CD4-positive, alpha-beta T cell treated with Interleukin-6 for 4 hours (primary cell): ENCODE results near the gene SLC30A10.
"Not testable (repeated sequence)": the region's sequence is repeated elsewhere in the genome, so short reads cannot be mapped to it uniquely, and the experiment has no call there.

Source experiments
- DNase-seq: peaks from one replicate; pipeline ENCODE4 v3.0.0-alpha.2; 2020; ENCODE audit warnings: mixed read lengths

The SLC30A10 gene

GRCh38 chr1:219888667-219889066 lies 39.7 kb downstream of the SLC30A10 start:
- not testable (repeated sequence) for DNase-seq

DNA sequence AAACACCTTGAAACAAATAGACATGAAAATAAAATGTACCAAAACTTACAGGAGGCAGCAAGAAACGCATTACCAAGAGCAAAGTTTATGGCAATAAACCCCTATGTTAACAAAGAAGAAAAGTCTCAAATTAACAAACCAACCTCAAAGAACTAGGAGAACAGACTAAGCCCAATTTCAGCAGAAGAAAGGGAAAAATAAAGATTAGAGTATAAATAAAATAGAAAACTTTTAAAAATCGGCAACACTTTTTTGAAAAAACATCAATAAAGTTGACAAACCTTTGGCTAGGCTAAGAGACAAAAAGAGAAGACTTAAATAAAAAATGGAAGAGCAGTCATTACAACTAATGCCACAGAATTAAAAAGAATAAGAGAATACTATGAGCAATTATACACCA lies 42.7 kb downstream of the SLC30A10 start:
- DNase-seq = no peak

DNA sequence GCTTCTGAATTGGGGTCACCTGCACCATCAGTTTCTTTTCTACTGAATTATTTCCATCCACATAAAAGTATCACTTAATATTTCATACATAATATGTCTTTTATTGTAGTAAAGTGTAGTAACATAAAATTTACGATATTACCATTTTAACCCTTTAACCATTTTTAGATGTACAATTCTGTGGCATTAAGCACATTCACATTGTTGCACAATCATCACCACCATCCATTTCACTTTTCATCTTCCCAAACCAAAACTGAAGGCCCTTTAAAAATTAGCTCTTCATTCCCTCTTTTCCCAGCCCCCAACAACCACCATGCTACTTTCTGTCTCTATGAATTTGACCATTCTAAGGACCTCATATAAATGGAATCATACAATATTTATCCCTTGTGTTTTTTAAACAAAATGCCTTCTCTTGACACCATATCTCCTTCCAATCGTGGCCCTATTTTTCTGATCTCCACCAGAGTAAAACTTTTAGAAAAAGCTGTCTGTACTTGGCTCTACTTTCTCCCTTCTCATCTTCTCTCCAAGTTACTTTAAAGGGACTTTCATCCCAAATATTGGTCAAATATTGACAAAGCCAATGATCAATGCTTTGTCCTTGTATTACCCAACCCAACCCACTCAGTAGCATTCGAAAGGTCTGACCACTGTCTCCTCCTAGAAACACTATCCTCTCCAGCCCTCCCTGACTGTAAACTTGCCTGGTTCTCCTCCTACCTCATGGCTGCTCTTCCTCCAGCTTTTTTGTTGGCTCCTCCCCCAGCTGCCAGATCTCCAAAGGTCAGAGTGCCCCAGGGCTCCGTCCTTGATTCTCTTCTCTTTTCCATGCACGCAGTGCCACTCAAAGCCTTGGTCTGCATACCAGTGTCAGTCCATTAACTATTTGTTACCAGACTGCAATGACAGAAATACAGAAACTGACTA lies 44.7 kb downstream of the SLC30A10 start:
- no peak for DNase-seq

DNA sequence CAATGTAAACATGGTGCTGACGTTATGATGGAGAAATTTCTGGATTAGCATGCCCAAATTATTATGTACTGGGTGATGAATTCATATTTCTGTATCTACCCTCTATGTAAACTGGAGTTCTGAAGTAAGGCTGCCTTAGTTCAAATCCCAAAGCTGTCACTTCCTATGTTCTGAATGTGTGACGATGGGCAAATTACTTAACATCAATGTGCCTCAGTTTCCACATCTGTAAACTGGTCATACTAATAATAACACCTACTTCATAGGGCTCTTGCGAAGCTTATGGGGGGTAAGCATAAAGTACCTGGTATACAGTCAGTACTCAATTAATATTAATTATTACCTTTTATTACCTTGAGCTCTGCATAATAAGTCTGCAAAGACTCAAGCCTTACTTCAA lies 45.6 kb downstream of the SLC30A10 start:
- no peak for DNase-seq

DNA sequence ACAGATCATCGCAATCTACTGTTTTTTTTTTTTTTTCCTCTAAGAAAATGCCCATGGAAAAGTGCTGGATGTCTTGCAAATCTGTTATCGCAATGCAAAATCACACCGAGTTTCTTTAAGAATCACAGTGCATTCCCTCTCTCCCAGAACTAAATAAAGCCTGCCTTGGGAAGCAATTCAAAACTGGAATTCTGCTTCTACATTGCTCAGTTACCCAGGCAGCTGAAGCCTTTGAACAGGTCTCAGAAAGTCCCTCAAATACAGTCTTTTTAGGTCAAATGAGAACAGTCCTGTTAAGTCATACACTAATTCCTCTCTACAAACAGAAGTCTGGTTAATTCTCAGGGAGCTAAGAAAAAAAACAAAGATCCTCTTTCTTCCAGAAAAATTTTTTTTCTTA lies 46.3 kb downstream of the SLC30A10 start:
- DNase-seq = no peak

GRCh38 chr1:219880765-219881457 lies 47.4 kb downstream of the SLC30A10 start:
- DNase-seq = no peak

GRCh38 chr1:219876798-219877209 lies 51.6 kb downstream of the SLC30A10 start:
- no peak for DNase-seq

GRCh38 chr1:219875860-219876259 lies 52.5 kb downstream of the SLC30A10 start:
- no peak for DNase-seq

- DNase-seq = not testable (repeated sequence)
These were observed 55.8 kb downstream of the SLC30A10 start for GRCh38 chr1:219872538-219872937.

DNA sequence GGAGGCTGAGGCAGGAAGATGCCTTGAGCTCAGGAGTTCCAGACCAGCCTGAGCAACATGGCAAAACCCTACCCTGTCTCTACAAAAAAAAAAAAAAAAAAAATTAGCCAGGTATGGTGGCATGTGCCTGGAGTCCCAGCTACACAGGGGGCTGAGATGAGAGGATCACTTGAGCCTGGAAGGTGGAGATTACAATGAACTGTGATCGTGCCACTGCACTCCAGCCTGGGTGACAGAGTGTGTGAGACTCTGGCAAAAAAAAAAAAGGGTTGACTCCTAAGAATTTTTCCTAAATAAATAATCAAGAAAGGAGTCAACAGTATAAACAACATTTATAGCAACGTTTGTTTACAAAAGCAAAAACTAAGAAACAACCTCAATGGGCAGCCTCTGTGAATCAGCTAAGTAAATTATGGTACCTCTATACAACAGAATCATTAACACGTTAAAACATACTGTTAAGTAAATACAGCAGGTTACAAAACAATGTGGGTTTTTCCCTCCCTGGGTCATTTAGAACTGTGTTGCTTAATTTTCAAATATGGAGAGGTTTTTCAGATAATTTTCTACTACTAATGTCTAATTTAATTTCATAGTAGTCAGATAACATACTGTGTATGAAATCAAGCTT lies 56.8 kb downstream of the SLC30A10 start:
- no peak for DNase-seq

- not testable (repeated sequence) for DNase-seq
These were observed 59.7 kb downstream of the SLC30A10 start for GRCh38 chr1:219868615-219869014.
